Neural progenitor cell (in vitro differentiated cells): ENCODE data around the gene CDC42EP5. TPM values are rescaled to one million over a fixed set of nuclear protein-coding genes. Genes with fewer than 3 reads are reported as not detected.

Experiments used
- DNase-seq: peaks from one replicate; pipeline ENCODE4 v3.0.0-alpha.2; 2016; ENCODE audit warnings: low spot score
- H2AFZ ChIP-seq: fragments of 200-600 bp; sonication (generic); replicated peaks from 2 replicates; pipeline ENCODE4 v1.6.1; 2016; ENCODE audit warnings: antibody characterized with exemption
- H3F3A ChIP-seq: fragments of 200-600 bp; sonication (generic); 2 replicates; pipeline ENCODE4 v1.6.1; 2016; ENCODE audit warnings: antibody characterized with exemption, low read depth
- H3K27ac ChIP-seq: fragments of 200-600 bp; sonication (generic); 2 replicates; pipeline ENCODE4 v1.5.1; 2016; ENCODE audit warnings: mild to moderate bottlenecking
- H3K27me3 ChIP-seq: fragments of 200-600 bp; sonication (generic); 2 replicates; pipeline ENCODE4 v1.6.1; 2016; ENCODE audit warnings: mild to moderate bottlenecking, moderate library complexity
- H3K36me3 ChIP-seq: fragments of 200-600 bp; sonication (generic); 2 replicates; pipeline ENCODE4 v1.5.1; 2016
- H3K4me1 ChIP-seq: fragments of 200-600 bp; sonication (generic); 2 replicates; pipeline ENCODE4 v1.6.1; 2016; ENCODE audit warnings: mixed run types
- H3K4me2 ChIP-seq: fragments of 200-600 bp; sonication (generic); 2 replicates; pipeline ENCODE4 v1.6.1; 2016
- H3K4me3 ChIP-seq: fragments of 200-600 bp; sonication (generic); 2 replicates; pipeline ENCODE4 v1.5.1; 2016
- H3K79me2 ChIP-seq: fragments of 200-600 bp; sonication (generic); 2 replicates; pipeline ENCODE4 v1.6.1; 2016; ENCODE audit warnings: low read depth
- H3K9ac ChIP-seq: fragments of 200-600 bp; sonication (generic); 2 replicates; pipeline ENCODE4 v1.6.1; 2016
- H3K9me3 ChIP-seq: fragments of 200-600 bp; sonication (generic); 2 replicates; pipeline ENCODE4 v1.5.1; 2016; ENCODE audit warnings: low read depth
- H4K20me1 ChIP-seq: fragments of 200-600 bp; sonication (generic); 2 replicates; pipeline ENCODE4 v1.6.1; 2016; ENCODE audit warnings: low read depth
- H3K27ac Mint-ChIP-seq: 3 replicates; pipeline ENCODE4 v1.8.0; 2021; ENCODE audit warnings: mixed read lengths
- H3K27me3 Mint-ChIP-seq: 2 replicates; pipeline ENCODE4 v1.8.0; 2022; ENCODE audit warnings: low read depth, mild to moderate bottlenecking, inconsistent platforms, moderate library complexity, mixed read lengths; ENCODE audit not compliant: insufficient read depth
- H3K36me3 Mint-ChIP-seq: 3 replicates; pipeline ENCODE4 v1.8.0; 2021; ENCODE audit warnings: mixed read lengths
- H3K4me1 Mint-ChIP-seq: 3 replicates; pipeline ENCODE4 v1.8.0; 2021; ENCODE audit warnings: mixed read lengths
- H3K4me3 Mint-ChIP-seq: 3 replicates; pipeline ENCODE4 v1.8.0; 2021; ENCODE audit warnings: mild to moderate bottlenecking, moderate library complexity, mixed read lengths
- H3K9me3 Mint-ChIP-seq: 3 replicates; pipeline ENCODE4 v1.8.0; 2020; ENCODE audit warnings: mixed read lengths
- EZH2 ChIP-seq: fragments of 200-600 bp; sonication (generic); IDR thresholded peaks from 2 replicates; pipeline ENCODE4 v1.6.1; 2017; ENCODE audit warnings: antibody characterized with exemption, mild to moderate bottlenecking, moderate library complexity
- EZH2phosphoT487 ChIP-seq: fragments of 200-600 bp; sonication (generic); IDR thresholded peaks from 2 replicates; pipeline ENCODE4 v1.6.1; 2017; ENCODE audit warnings: antibody characterized with exemption
- total RNA-seq: library from RNA; depleted of rRNA; stranded (reverse); fragments of >200 nt; gene quantifications from 2 replicates; pipeline ENCODE4 v1.2.3, GENCODE V29; 2015; ENCODE audit warnings: low replicate concordance
- TF ChIP-seq, protein P1 (sequence below): fragments of 200-600 bp; sonication (generic); IDR thresholded peaks from 2 replicates; pipeline ENCODE4 v1.5.1; 2017; ENCODE audit warnings: antibody characterized with exemption, mild to moderate bottlenecking

CDC42EP5 gene
- total RNA-seq, 1 donor from 2014 or later = not detected

DNA sequence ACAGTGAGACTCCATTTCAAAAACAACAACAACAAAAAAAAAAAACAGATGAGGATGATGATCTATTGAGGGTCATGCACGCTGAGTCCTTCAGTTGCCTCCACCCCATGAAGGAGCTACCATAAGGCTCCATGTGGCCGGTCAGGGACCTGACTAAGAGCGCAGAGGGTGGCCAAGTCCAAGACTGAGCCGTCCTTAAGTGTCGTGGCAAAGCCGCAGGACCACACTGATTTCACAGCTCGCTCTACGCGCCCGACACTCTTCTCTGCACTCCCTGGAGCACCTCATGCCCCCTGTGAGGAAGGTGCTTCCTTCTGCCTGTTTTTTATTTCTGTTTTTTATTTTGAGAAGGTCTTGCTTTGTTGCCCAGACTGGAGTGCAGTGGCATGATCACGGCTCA is 45.5 kb downstream of the CDC42EP5 start:
- TF ChIP-seq, protein P1, sequence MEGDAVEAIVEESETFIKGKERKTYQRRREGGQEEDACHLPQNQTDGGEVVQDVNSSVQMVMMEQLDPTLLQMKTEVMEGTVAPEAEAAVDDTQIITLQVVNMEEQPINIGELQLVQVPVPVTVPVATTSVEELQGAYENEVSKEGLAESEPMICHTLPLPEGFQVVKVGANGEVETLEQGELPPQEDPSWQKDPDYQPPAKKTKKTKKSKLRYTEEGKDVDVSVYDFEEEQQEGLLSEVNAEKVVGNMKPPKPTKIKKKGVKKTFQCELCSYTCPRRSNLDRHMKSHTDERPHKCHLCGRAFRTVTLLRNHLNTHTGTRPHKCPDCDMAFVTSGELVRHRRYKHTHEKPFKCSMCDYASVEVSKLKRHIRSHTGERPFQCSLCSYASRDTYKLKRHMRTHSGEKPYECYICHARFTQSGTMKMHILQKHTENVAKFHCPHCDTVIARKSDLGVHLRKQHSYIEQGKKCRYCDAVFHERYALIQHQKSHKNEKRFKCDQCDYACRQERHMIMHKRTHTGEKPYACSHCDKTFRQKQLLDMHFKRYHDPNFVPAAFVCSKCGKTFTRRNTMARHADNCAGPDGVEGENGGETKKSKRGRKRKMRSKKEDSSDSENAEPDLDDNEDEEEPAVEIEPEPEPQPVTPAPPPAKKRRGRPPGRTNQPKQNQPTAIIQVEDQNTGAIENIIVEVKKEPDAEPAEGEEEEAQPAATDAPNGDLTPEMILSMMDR = no peak
- no peak for TF ChIP-seq EZH2phosphoT487
- TF ChIP-seq EZH2 = no peak
- H3K9me3 ChIP-seq = no peaks in the 10 kb centered on the region
- H3K9me3 Mint-ChIP-seq = no peaks in the 10 kb centered on the region
- peaks cover 45% of the 10 kb centered on the region for H4K20me1 ChIP-seq
- peaks cover 16% of the 10 kb centered on the region for H3K4me1 ChIP-seq
- H3K27ac ChIP-seq = no peak overlapping the region
- H3K4me2 ChIP-seq = no peak overlapping the region
- H2AFZ ChIP-seq = no peak overlapping the region
- peaks cover 43% of the 10 kb centered on the region for H3K36me3 Mint-ChIP-seq
- H3K9ac ChIP-seq = no peak overlapping the region
- no peaks in the 10 kb centered on the region for H3K79me2 ChIP-seq
- no peak overlapping the region for H3K27ac Mint-ChIP-seq
- peaks cover 6% of the 10 kb centered on the region for H3K27me3 Mint-ChIP-seq
- H3K27me3 ChIP-seq = no peaks in the 10 kb centered on the region
- H3F3A ChIP-seq = peaks cover 5% of the 10 kb centered on the region
- no peak overlapping the region for H3K4me3 ChIP-seq
- H3K36me3 ChIP-seq = no peaks in the 10 kb centered on the region
- peaks cover 51% of the 10 kb centered on the region for H3K4me1 Mint-ChIP-seq
- no peak overlapping the region for H3K4me3 Mint-ChIP-seq
- no peak for DNase-seq

DNA sequence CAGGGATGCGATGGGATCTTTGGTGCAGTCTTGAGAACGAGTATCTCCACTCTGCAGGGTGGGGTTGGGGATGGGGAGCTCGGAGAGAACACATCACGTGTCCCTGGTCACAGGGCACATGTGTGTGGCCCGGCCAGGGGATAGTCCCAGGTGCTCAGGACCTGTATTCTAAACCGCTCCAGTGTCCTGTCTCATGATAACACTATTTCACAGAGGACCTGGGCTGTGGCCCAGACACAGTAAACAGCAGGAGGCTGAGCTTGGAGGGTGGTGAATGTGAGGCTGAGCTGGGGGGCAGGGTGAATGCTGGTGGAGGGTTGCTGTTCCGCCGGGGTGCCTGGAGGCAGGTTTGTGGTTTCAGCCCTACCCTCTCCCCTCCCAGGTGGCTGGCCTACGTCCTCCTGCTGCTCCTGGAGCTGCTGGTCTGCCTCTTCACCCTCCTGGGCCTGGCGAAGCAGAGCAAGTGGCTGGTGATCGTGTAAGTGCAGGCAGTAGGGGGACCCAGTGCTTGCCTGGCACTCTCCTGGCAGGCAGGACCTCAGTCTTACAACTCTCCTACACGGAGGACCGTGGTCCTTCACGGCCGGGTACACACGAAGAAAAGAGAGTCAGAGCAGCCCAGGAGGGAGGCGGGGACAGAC is 46.7 kb downstream of the CDC42EP5 start:
- no peak overlapping the region for H3K9ac ChIP-seq
- no peaks in the 10 kb centered on the region for H3K79me2 ChIP-seq
- H3K4me2 ChIP-seq = no peak overlapping the region
- no peak overlapping the region for H2AFZ ChIP-seq
- peaks cover 13% of the 10 kb centered on the region for H3F3A ChIP-seq
- Mint-ChIP-seq H3K4me3 (peak overlapping the region; percentile 50), H3K36me3 (peaks cover 39% of the 10 kb centered on the region), H3K27ac (peak overlapping the region; percentile 21), H3K9me3 (no peaks in the 10 kb centered on the region), H3K4me1 (peaks cover 52% of the 10 kb centered on the region), H3K27me3 (peaks cover 6% of the 10 kb centered on the region)
- no peaks in the 10 kb centered on the region for H3K9me3 ChIP-seq
- DNase-seq = peak; percentile 45
- TF ChIP-seq EZH2 (no peak), EZH2phosphoT487 (no peak)
- TF ChIP-seq, protein P1 = no peak
- no peaks in the 10 kb centered on the region for H3K36me3 ChIP-seq
- no peak overlapping the region for H3K27ac ChIP-seq
- H4K20me1 ChIP-seq = peaks cover 45% of the 10 kb centered on the region
- H3K4me3 ChIP-seq = no peak overlapping the region
- no peaks in the 10 kb centered on the region for H3K27me3 ChIP-seq
- peaks cover 25% of the 10 kb centered on the region for H3K4me1 ChIP-seq

DNA sequence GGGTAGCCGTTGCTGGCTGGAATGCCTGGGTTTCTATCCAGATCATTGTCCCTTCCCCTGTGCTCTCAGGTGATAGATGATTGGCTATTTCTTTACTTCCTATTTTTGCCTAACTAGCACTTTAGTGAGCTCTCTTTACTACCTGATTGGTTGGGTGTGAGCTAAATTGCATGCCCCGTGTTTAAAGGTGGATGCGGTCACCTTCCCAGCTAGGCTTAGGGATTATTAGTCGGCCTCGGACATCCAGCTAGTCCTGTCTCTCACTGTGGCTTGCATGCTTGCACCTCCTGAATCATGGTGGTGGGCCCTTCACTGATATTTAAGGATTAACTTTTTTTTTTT is 47.7 kb downstream of the CDC42EP5 start:
- peak overlapping the region; percentile 53 for H3K27ac Mint-ChIP-seq
- Histone ChIP-seq H3K9ac (no peak overlapping the region), H3K27ac (no peak overlapping the region), H3F3A (peaks cover 19% of the 10 kb centered on the region), H3K36me3 (no peaks in the 10 kb centered on the region), H3K4me1 (peaks cover 26% of the 10 kb centered on the region), H3K9me3 (no peaks in the 10 kb centered on the region), H3K27me3 (no peaks in the 10 kb centered on the region), H4K20me1 (peaks cover 37% of the 10 kb centered on the region), H3K4me3 (no peak overlapping the region), H3K4me2 (no peak overlapping the region), H3K79me2 (no peaks in the 10 kb centered on the region), H2AFZ (no peak overlapping the region)
- no peak overlapping the region for H3K4me3 Mint-ChIP-seq
- H3K4me1 Mint-ChIP-seq = peaks cover 53% of the 10 kb centered on the region
- no peak for DNase-seq
- peaks cover 38% of the 10 kb centered on the region for H3K36me3 Mint-ChIP-seq
- no peaks in the 10 kb centered on the region for H3K9me3 Mint-ChIP-seq
- H3K27me3 Mint-ChIP-seq = peaks cover 6% of the 10 kb centered on the region
- no peak for TF ChIP-seq EZH2phosphoT487

DNA sequence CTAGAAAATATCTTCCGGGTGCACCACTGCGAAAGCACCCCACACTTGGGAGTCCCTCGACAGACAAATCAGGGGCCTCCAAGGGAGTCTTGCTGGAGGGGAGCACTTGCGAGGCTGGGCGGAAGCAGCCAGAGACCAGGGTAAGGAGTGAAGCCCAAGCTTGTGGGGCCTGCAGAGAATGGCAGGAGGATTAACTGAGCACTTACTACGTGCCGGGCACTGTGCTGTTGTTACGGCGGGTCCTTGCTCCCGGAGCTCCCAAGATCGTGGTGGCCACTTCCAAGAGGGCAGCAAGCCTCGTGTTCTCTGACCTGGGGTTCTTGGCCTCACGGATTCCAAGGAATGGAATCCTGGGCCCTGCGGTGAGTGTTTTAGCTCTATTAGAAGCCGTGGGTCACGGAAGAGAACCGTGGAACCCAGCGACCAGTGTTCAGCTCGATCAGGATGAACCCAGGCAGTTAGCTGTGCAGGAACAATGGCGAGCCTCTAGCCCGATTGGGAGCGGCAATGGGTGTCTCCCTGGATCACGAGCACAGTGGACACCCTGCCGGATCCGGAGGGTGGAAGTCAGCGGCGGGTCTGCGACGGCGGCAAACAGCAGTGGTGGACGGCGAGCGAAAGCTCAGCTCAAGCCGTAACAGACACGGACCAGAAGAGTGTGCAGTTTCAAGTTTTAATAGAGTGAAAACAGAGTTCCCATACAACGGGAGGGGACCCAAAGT is 48.3 kb downstream of the CDC42EP5 start:
- H3K27ac ChIP-seq = no peak overlapping the region
- peaks cover 24% of the 10 kb centered on the region for H3F3A ChIP-seq
- Mint-ChIP-seq H3K36me3 (peaks cover 38% of the 10 kb centered on the region), H3K27me3 (peaks cover 6% of the 10 kb centered on the region), H3K4me1 (peaks cover 55% of the 10 kb centered on the region), H3K4me3 (peak overlapping the region; percentile 15), H3K9me3 (no peaks in the 10 kb centered on the region), H3K27ac (peak overlapping the region; percentile 53)
- no peaks in the 10 kb centered on the region for H3K36me3 ChIP-seq
- H3K4me3 ChIP-seq = no peak overlapping the region
- peaks cover 23% of the 10 kb centered on the region for H3K4me1 ChIP-seq
- H2AFZ ChIP-seq = no peak overlapping the region
- H3K9ac ChIP-seq = no peak overlapping the region
- no peaks in the 10 kb centered on the region for H3K9me3 ChIP-seq
- peaks cover 32% of the 10 kb centered on the region for H4K20me1 ChIP-seq
- no peak overlapping the region for H3K4me2 ChIP-seq
- no peaks in the 10 kb centered on the region for H3K27me3 ChIP-seq
- no peak for TF ChIP-seq EZH2
- TF ChIP-seq, protein P1 = no peak
- no peak for TF ChIP-seq EZH2phosphoT487
- peaks cover 2% of the 10 kb centered on the region for H3K79me2 ChIP-seq
- no peak for DNase-seq
